ENCODE measurements around the gene NME3.

NME3 gene

DNA sequence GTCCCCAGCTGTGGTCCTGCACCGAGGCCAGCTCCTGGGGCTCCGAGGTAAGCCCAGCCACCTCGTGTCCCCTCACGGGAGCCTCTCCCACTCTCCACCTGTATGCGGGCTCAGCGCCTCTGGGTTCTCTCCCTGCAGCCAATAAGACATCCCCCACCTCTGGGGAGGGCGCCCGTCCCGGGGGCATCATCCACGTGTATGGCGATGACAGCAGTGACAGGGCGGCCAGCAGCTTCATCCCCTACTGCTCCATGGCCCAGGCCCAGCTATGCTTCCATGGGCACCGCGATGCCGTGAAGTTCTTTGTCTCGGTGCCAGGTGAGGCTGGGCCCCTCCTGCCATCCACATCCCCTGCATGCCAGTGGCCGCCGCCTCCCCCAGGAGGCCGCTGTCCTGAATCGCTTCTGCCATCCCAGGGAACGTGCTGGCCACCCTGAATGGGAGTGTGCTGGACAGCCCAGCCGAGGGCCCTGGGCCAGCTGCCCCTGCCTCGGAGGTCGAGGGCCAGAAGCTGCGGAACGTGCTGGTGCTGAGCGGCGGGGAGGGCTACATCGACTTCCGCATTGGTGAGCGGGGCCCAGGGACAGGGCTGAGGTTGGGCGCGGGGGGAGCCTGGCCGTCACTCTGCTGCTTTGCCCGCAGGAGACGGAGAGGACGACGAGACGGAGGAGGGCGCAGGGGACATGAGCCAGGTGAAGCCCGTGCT lies 3.1 kb downstream of the NME3 start:
- DNase-seq: no peak

GRCh38 chr16:1767116-1767994 lies 4.0 kb downstream of the NME3 start:
- DNase-seq: no peak

DNA sequence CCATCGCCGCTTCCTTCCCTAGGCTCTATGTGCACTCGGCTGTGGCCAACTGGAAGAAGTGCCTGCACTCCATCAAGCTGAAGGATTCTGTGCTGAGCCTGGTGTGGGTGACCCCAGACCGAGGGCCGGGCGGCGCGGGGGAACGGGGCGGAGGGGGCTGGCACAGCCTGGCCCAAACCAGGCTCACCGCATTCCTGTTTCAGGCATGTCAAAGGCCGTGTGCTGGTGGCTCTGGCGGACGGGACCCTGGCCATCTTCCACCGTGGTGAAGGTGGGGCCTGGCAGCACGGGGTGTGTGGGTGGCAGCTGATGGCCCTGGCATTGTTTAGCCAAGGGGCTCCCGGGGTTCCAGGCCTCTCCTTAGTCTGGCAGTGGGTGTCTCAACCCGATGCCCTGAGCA lies 4.6 kb downstream of the NME3 start:
- DNase-seq: no peak

DNA sequence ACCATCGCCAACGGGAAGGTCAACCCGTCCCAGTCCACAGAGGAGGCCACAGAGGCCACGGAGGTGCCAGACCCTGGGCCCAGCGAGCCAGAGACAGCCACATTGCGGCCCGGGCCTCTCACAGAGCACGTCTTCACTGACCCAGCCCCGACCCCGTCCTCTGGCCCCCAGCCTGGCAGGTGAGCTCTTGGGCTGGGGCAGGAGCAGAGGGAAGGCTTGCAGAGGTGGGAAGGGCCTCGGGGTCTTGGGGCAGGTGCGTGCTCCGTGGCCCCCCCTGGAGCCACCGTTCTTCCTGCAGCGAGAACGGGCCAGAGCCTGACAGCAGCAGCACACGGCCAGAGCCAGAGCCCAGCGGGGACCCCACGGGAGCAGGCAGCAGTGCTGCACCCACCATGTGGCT lies 5.1 kb downstream of the NME3 start:
- DNase-seq: no peak

- DNase-seq: no peak
Observed at GRCh38 chr16:1765826-1766225, 5.5 kb downstream of the NME3 start.

DNA sequence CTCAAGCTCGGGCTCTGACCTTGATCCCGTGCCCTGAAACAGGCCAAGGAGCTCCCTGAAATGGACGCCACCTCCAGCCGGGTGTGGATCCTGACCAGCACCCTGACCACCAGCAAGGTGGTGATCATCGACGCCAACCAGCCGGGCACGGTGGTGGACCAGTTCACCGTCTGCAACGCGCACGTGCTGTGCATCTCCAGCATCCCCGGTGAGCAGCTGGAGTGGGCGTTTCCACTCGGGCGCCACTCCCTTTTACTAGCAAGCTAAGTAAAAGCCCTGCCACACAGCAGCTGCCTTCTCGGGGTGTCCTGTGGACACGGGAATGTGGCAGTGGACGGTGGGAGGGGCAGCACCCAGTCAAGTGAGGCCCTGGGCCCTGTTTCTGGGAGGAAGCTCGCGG lies 6.4 kb downstream of the NME3 start:
- no peak for DNase-seq

- DNase-seq: no peak
Observed at GRCh38 chr16:1763521-1764511, 7.5 kb downstream of the NME3 start.

- no peak for DNase-seq
Observed at GRCh38 chr16:1762879-1763520, 8.3 kb downstream of the NME3 start.

DNA sequence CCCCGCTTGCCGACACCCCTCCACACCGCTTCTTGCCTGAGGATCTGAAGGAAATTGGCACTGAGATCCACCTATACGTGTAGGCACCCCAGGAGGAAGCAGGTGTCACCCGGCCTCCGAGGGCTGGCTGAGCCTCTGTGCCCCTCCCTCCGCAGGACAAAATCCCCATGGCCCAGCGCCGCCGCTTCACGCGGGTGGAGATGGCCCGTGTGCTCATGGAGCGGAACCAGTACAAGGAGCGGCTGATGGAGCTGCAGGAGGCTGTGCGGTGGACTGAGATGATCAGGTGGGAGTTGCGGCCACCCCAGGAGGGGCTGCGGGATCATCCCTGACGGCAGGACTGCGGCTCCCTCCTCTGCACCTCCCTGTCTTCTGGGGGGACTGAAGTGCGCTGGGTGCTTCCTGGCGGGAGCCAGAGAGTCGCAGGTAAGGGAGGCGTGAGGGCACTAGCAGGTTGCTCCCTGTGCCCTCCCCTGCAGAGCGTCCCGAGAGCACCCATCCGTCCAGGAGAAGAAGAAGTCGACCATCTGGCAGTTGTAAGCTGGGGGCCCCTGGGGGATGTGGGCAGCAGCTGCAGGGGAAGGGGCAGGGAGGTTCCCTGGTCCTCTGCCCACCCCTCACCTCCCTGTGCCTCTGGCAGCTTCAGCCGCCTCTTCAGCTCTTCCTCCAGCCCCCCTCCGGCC lies 9.0 kb downstream of the NME3 start:
- DNase-seq: no peak

GRCh38 chr16:1761751-1762150 lies 9.6 kb downstream of the NME3 start:
- no peak for DNase-seq

- DNase-seq: no peak
Observed at GRCh38 chr16:1760911-1761310, 10.4 kb downstream of the NME3 start.

GRCh38 chr16:1759511-1759910 lies 11.8 kb downstream of the NME3 start:
- no peak for DNase-seq

DNA sequence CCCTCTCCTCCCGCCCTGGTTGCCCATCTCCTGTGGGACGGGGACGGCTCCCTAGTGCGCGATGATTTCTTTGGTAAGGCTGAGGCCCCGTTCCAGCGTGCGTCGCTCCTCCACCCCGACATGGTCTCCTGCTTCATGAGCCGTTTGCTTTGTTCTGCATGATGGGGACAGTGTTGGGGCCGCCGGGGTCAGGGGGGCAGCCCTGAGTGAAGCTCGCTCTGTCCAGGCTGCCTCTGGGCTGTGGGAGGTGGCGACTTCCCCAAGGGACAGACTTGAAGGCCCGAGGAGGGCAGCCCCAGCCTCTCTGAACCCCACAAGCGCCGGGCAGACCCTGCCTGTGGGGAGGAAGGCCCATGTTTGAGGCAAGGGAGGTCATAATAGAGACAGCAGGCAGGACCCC lies 12.4 kb downstream of the NME3 start:
- no peak for DNase-seq

- no peak for DNase-seq
Observed at GRCh38 chr16:1757714-1758461, 13.5 kb downstream of the NME3 start.

GRCh38 chr16:1754204-1754603 lies 17.1 kb downstream of the NME3 start:
- no peak for DNase-seq

DNA sequence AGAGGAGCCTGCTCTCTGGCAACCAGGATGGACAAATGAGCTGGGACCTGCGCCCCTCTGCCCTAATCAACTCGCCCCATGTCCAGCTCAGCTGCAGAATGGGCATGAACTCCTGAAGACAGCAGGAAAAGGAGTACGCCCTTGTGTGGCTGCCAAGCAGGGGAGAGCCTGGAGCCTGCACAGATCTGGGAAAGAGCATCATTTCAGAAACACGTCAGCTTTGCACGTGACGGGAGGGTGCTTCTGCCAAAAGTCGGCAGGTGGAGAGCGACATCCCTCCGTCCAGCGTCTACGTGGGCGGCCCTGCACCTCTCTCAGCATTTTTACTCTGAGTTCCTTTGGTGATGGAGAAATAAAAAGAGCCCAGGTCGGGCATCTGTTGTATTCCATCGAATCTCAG lies 18.5 kb downstream of the NME3 start:
- no peak for DNase-seq

- DNase-seq: no peak
Observed at GRCh38 chr16:1751946-1752345, 19.4 kb downstream of the NME3 start.

DNA sequence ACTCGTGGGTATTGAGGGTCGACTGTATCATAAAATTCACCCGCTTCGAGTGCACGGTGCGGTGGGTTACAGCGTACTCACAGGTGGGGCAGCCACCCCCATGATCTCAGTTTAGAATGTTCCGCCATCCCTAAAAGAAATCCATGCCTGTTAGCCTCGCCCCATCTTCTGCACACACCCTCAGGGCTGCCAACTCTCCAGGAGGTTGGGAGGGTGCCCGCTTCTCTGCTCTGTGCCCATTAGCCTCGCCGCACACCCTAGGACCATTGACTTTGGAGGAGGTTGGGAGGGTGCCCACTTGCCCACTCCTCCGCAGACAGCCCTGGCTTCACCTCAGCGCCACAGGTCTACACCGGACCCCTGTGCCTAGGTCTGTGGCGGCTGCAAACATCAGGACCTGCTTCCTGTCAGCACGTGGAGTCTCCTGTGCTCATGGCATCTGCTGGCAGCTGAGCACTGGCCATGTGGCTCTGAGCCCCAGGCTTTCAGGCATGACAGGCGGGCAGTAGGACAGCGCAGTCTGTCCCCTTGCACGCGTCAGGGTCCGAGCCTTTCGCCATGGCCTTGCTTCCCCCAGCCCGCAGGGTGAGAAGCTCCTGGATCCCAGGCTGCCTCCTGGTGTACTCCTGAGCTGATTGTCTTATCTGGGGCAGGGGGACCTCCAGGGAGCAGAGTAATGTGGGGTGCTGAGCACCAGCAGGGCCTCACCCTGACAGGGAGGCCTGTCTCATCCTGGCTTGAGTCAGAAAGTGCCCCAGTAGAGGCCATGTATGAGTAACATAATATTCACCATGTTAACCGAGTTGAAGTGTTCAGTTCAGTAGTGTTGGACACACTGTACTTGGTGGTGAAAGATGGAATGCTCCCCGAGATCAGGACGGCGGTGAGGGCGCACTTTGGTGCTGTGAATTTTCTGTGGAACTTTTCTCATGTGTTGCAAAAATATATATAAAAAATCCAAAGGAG lies 21.9 kb downstream of the NME3 start:
- DNase-seq: no peak

- DNase-seq: no peak
Observed at GRCh38 chr16:1747934-1748333, 23.4 kb downstream of the NME3 start.

DNA sequence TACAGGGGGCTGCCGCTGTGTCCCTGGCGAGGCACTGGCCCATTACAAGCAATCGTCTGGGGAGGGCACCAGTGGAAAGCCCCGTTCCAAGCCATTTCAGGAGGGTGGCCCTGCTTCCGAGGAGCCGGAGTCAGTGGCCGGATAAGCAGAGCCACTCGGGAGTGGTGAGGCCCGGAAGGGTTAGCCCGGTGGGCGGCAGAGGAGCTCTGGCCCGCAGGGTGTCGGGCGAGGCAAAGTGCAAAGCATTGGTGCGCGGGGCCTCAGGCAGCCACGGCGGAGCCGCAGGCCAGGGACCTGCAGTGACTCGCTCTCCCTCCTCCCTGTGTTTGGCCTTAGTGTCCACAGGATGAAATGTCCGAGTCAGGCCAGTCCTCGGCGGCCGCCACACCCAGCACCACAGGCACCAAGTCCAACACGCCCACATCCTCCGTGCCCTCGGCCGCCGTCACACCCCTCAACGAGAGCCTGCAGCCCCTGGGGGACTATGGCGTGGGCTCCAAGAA lies 24.6 kb downstream of the NME3 start:
- no peak for DNase-seq

All from activated T-cell treated with anti-CD3 and anti-CD28 coated beads for 4 hours (primary cell).